Measurements from ENCODE around the gene KAZN.

Gene KAZN

GRCh38 chr1:14914351-14914988 lies 316.0 kb downstream of the KAZN start:
- DNase-seq (ENCODE audit: low read depth), result no peak

- peak; percentile 3 for DNase-seq (ENCODE audit: low read depth)
Measured at GRCh38 chr1:14915356-14916054, 317.0 kb downstream of the KAZN start.

- no peak for DNase-seq (ENCODE audit: low read depth)
Measured at GRCh38 chr1:14919289-14919688, 320.8 kb downstream of the KAZN start.

GRCh38 chr1:14919751-14920150 lies 321.3 kb downstream of the KAZN start:
- no peak for DNase-seq (ENCODE audit: low read depth)

DNA sequence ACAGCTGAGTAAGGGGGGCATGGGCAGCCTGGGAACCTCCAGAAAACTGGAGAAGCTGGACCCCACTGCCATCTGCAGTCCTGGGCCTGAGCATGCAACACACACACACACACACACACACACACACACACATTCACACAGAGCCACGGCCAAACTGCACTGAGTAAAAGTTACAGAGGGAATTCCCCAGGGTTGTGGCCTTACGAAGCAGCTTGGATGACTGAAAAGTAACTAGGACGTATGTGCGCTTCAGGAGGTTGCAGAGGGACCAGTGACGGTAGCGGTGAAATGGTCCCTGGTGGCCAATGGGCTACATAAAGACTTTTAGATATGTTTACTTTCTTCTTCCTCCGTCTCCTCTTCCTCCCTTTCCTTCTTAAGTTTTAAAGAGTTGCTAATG lies 322.6 kb downstream of the KAZN start:
- DNase-seq (ENCODE audit: low read depth), result no peak

DNA sequence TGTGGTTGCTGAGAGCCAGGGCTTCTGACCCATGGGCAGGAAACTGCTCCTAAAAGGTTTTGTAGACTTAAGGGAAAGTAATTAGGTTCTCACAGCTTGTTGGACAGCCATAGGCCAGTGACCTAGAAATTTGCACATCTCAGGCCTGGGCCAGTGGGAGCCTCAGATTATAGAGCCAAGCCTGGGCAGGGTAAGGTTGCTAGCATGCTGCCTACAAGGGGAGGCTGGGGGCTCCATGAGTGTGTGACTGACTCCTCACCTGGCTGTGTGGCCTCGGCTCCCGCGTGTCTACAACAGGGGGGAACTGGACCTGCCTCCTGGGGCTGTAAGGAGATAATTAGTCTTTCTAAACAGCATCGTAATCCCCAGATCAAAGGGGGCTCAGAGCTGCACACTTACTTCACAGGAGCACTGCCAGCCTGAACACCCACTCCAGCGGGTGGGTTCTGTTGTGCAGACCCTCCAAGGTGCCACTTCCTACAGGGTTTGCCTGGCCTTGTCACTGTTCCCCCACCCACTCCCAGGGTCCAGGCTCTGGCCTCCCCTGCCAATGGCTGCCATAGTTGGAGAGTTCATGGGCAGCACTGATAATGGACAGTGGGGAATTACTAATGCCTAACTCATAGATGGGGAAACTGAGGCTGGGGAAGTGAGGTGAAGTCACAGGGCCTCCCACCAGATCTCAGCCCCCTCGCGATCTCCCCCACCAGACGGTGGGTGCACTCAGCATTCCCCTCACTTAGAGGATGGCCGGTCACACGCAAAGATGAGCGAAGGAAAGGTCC lies 324.6 kb downstream of the KAZN start:
- no peak for DNase-seq (ENCODE audit: low read depth)

DNA sequence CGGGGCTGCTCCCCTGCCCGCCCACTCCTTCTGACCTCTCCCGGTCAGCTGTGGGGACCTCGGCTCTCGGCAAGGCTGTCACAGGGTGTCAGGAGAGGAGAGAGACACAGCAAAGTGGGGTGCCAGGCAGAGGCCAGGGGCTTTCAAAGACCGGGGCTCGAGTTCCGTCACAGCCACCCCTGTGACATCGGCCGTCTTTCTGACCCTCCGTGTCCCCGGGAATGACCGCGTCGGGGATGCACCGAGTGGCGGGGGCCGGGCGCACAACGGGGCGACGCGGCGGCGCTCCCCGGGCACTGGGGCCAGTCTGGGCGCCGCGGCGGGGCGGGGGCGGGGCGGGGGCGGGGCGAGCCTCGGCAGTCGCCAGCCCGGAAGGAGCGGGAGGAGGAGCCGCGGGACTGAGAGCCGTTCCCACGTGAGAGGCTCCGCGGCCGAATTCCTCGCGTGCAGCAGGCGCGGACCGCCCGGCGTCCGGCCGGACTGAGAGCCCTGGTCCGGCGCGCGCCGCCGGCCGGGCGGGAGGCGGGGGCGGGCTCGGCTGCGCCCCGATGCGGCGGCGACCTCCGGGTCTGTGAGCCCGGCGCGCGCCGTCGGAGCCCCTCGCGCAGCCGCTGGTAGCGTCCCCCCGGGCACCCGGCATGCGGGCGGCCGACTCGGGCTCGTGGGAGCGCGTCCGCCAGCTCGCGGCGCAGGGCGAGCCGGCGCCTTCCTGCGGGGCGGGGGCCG lies 325.4 kb downstream of the KAZN start:
- DNase-seq (ENCODE audit: low read depth), result peak; percentile 9

DNA sequence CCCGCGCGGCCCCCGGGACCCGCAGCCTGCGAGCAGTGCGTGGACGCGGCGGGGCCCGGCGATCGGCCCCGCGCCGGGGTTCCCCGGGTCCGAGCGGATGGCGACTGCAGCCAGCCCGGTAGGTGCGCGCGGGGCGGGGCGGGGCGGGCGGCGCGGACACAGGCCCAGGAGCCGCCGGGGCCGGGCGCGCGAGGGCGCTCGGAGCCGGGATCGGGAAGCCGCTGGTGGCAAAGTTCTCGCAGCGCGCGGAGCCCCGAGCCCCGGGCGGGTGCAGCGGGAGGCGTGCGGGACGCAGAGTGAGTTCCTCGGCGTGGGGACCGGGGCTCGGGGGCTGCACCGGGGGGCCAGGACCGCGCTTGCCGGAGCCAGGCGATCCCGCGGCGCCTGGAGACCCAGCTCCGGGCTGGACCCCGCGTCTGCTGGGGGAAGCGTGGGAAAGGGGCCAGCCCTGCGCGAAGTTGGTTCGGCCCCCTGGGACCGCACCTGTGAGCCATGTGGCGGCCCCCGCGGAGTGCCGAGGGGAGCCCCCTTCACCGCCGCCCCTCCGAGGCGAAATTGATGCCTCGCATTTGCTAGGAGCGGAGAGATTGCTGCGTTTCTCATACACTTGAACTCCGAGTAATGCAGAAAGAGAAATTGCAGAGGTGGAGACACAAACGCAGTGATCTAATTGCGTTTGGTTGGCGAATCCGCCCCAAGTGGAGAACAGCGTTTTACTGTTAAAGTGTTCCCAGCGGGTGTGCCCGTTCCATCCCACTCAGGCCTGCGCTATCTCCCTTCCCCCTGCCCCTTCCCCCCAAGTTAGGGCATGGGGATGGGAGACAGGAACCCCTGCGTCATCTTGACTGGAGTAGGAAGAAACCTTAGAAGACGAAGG lies 326.2 kb downstream of the KAZN start:
- no peak for DNase-seq (ENCODE audit: low read depth)

DNA sequence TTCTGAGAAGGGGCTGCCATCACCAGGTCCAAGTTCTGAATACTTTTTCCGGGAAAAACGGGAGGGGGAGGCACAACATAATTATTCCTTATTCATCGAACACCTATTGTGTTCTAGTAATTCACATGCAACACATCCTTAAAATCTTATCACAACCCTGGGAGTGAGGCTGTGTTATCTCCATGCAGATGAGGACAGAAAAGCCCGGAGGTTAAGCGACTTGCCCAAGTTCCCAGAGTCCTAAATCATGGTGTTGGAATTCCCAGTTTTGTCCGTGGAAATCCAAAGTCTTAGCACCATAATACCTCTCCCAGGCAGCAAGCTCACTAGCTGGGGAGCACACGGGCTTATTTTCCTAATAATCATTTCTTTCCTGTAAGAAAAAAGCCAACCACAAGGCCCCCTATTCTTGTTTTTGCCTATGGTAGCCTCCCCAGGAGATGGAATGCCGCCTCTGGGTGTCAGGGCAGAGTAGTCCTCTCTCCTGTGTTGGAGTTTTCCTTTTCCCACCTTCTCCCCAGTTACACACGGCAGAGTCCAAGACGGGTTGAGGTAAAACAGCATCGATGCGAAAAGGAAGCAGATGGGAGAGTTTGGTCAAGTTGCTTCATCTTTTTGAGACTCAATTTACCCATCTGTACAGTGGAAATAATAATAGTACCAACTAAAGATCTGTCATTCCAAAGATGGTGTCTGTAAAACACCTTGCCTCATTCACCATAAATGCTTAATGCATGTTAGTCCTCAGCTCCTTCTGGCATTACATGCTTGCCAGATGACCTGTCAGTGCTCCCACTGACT lies 327.1 kb downstream of the KAZN start:
- no peak for DNase-seq (ENCODE audit: low read depth)

DNA sequence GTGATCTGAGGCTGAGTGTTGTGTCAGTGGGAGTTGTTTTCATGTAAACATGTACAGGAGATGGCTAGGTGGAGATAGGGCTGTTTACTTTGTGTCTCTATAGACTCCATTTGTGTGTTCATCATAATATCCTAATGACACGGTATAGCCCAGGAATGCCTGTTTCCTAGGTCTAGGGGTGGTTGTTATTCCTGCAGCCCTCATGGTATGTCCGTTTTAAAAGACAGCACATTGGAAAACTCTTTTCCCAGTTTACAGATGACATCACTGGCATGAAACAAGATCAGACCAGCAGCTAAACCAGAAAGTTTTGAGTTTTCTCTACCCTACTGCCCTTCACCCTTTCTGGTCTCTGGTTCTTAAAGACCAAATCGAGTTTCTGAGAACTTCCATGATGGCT lies 327.7 kb downstream of the KAZN start:
- DNase-seq (ENCODE audit: low read depth), result no peak

DNA sequence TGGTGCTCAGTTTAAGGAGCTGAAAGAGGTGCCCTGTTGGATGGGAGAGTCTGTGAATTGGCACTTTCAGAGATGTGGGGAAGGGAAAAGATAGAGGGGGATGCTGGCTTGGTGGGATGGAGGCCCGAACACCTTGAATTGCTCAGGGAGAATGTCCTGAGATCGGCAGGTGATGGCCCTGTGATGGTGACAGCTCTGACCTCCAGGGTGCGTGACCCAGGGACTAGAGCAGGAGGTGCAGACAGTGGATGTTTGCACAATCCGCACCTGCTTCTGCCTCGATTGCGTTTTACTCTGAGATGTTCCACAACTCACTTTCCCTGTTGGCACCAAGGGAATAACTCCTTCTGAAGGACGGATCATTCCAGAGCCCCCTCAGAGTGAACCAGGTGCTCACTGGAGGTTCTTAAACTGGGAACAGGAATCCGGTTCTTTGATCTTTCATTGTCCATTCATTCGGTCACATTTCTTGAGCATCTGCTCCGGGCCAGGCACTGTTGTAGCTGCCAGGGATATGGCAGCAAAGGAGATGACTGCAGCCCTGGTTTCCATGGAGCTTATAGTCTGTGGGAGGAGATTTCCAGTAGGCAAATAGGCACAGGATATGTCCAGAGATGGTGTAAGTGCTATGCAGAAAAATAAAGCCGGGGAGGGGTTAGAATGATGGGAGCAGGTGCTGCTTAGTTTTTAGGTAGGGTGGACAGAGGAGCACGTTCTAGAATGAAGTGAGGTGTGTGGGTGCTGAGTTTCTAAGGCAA lies 328.5 kb downstream of the KAZN start:
- DNase-seq (ENCODE audit: low read depth), result no peak

DNA sequence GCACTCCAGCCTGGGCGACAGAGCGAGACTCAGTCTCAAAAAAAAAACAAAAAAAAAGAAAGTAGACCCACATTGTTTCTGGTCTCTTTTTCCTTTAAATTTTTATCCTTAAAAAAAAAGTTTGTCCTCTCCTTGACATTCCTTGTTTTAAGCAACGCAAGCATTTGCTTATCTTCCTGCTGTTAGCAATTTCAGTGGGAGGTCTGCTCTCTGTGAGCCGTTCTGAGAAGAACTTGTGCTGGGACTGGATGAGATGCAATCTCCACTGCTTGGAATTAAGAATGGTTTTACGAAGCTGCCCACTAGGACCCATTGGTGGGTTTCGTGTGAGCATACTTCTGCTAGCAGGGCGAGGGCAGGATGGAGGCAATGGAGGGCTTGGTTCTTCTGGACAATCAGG lies 329.9 kb downstream of the KAZN start:
- no peak for DNase-seq (ENCODE audit: low read depth)

- no peak for DNase-seq (ENCODE audit: low read depth)
Measured at GRCh38 chr1:14928886-14929546, 330.5 kb downstream of the KAZN start.

- DNase-seq (ENCODE audit: low read depth), result no peak
Measured at GRCh38 chr1:14929547-14930246, 331.2 kb downstream of the KAZN start.

- DNase-seq (ENCODE audit: low read depth), result no peak
Measured at GRCh38 chr1:14930247-14930965, 331.9 kb downstream of the KAZN start.

DNA sequence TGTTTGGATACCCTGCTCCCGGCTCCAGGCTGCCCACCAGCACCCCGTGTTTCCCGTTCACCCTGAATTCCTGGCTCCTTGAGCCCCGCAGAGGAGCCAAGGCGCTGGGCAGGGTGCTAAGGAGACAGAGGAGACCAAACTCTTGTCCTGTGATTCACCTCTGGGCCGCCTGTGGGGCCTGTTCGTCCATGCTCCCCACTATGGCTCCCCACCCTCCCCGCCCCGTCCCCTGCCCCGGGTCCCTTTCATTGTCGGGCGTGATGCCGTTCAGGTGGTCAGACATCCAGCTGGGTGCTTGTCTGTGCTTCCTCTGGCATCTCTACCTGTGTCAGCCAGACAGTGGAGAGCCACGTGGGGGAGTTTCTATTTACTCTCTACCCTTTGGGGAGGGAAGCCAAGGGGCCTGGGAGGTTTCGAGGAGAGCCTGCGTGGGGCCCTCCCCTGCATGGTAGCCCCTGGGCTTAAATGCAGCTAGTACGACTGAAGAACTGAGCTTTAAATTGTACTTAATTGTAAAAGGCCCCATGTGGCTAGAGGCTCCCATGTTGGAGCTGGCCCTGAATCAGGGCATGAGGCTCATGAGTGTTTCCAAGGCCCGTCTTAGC lies 333.7 kb downstream of the KAZN start:
- no peak for DNase-seq (ENCODE audit: low read depth)

DNA sequence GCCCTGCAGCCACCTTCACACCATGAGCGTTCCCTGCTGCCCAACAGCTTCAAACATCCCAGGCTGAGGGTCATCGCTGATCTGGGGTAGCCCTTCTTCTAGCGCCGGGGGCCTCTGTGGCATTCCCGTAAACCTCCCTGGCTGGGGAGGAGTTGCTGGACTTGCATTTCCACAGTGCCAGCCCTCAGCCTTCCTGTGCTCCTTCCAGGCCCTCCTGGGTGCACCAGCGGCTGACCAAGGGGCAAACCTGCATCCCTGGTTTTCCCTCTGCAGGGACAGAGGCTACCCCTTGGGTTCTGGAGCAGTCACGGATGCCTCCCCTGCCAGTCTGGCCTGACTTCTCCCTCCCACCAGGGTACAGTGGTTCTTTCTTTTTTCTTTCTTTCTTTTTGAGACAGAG lies 336.4 kb downstream of the KAZN start:
- DNase-seq (ENCODE audit: low read depth), result no peak

- no peak for DNase-seq (ENCODE audit: low read depth)
Measured at GRCh38 chr1:14936815-14937214, 338.3 kb downstream of the KAZN start.

Measured in activated T-helper 1 cell treated with Interleukin-2 at 50 U/mL for 16 hours (primary cell).